Sigmoid colon (tissue), 4 donors: ENCODE data around the gene CTSL.

Experiments used
- EP300 ChIP-seq, 4 donors: sonication (generic); formaldehyde crosslinking; IDR thresholded peaks; one replicate each; pipeline ENCODE4 v1.6.1; 2017; ENCODE audit warnings: antibody characterized with exemption in 4 of 4
- POLR2AphosphoS5 ChIP-seq, 4 donors: sonication (generic); formaldehyde crosslinking; IDR thresholded peaks; one replicate each; pipeline ENCODE4 v1.6.1; 2017; ENCODE audit warnings: antibody characterized with exemption in 4 of 4
- TF ChIP-seq, protein P1 (sequence below), 4 experiments: fragments of 450-650 bp in 3 of 4; fragments of 200-600 bp in 1 of 4; IDR thresholded peaks; one replicate each; pipeline ENCODE4 v1.5.1; 2016 to 2019; ENCODE audit warnings: antibody characterized with exemption in 4 of 4, mild to moderate bottlenecking in 3 of 4, moderate library complexity in 2 of 4

DNA sequence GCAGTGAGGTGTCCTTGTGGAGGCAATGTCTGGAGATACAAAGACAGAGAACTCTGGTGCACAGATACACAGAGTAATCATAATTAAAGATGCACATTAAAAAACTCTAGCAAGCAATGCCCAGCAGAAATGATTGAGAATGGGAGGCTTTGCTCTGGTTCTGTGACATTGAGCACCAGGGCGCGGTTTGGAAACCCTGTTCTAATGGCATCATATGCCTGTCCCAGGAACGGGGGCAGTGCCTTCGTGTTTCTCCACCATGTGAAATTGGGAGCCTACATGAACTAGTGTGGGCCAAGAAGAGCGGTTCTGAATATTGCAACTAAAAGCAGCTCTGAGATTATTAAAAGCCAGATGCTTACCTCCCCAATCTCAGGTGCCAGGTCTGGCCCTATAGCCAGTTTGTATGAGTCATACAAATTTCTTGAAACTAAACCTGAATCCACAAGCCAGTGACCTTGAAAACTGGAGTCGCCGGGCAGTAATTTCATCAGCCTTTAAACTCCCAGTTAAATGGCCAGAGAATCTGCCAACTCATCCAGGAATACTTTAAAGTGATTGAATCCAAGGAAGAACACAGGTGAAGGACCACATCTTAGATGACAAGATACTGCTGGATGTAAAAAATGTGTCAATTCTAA is 22.2 kb upstream of the CTSL start:
- TF ChIP-seq, protein P1, sequence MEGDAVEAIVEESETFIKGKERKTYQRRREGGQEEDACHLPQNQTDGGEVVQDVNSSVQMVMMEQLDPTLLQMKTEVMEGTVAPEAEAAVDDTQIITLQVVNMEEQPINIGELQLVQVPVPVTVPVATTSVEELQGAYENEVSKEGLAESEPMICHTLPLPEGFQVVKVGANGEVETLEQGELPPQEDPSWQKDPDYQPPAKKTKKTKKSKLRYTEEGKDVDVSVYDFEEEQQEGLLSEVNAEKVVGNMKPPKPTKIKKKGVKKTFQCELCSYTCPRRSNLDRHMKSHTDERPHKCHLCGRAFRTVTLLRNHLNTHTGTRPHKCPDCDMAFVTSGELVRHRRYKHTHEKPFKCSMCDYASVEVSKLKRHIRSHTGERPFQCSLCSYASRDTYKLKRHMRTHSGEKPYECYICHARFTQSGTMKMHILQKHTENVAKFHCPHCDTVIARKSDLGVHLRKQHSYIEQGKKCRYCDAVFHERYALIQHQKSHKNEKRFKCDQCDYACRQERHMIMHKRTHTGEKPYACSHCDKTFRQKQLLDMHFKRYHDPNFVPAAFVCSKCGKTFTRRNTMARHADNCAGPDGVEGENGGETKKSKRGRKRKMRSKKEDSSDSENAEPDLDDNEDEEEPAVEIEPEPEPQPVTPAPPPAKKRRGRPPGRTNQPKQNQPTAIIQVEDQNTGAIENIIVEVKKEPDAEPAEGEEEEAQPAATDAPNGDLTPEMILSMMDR (IDR thresholded peaks at IDR 0.05) = no peak
- TF ChIP-seq EP300 (IDR thresholded peaks at IDR 0.05) (no peak), POLR2AphosphoS5 (IDR thresholded peaks at IDR 0.05) (no peak)
